HG03457 (cell line): ENCODE results near the gene APOA4.
"Not testable (repeated sequence)": the region's sequence is repeated elsewhere in the genome, so short reads cannot be mapped to it uniquely, and the experiment has no call there.

Source experiments
- ATAC-seq: cut with Tn5 transposase; IDR thresholded peaks from one replicate; pipeline ENCODE4 v1.9.1; 2021; ENCODE audit warnings: moderate number of reproducible peaks; ENCODE audit not compliant: unreplicated experiment

Gene APOA4

DNA sequence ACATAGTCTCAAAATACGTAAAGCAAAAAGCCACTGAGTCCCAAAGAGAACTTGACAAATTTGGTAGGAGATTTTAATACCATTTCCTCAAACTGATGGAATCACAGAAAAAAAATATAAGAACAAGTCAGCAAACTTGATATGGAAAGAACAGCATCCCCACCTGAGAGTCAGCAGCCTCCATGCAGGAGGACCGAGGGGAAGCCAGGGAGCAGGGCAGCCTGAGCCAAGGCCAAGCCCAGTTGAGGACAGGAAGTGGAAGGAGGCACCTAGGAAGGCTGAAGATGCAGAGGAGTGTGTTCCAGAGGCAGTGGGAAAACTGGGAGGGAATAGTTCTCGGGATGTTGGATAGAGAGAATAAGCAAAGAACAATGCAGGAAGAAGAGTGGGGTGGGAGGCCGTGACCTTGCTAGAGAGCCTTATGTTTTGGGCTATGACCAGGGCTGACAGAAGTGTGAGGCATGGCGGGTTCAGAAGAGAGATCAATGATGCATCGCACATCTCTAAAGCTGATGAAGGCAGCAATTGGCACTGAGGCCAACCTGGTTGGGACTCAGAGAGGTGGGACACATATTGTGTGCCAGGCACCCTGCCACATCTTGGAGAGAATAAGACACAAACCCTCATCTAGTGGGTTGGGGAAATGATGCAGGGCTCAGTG, 15.4 kb downstream of the APOA4 start:
- ATAC-seq: no peak

- no peak for ATAC-seq
Measured at GRCh38 chr11:116804001-116804400, 19.1 kb downstream of the APOA4 start.

GRCh38 chr11:116801662-116802061, 21.4 kb downstream of the APOA4 start:
- ATAC-seq: not testable (repeated sequence)

- no peak for ATAC-seq
Measured at GRCh38 chr11:116800610-116801009, 22.5 kb downstream of the APOA4 start.

GRCh38 chr11:116798368-116798767, 24.7 kb downstream of the APOA4 start:
- no peak for ATAC-seq

DNA sequence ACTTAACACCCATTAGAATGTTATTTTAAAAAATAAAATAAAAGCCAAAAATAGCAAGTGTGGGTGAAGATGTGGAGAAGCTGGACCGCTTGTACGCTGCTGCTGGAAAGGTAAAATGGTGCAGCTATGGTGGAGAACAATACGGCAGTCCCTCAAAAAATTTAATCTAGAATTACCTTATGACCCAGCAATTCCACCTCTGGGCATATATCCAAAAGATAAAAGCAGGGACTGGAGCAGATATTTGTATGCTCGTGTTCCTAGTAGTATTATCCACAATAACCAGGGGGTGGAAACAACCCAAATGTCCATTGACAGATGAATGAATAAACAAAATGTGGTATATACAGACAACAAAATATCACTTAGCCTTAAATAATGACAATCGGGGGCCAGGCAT, 25.3 kb downstream of the APOA4 start:
- no peak for ATAC-seq

DNA sequence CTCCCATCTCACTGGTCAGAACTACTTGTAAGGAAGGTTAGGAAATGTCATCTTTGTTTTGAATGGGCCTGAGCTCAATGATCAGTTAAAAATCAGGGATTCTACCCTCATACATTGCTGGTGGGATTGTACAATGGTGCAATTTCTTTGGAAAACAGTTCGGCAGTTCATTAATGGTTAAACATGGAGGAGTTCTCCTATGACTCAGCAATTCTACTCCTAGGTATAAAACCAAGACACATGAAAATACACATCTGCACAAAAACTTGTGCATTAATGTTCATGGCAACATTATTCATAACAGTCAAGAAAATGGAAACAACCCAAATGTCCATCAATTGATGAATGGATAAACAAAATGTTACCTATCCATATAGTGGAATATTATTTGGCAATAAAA, 26.6 kb downstream of the APOA4 start:
- ATAC-seq: no peak

- no peak for ATAC-seq
Measured at GRCh38 chr11:116794851-116795250, 28.3 kb downstream of the APOA4 start.

DNA sequence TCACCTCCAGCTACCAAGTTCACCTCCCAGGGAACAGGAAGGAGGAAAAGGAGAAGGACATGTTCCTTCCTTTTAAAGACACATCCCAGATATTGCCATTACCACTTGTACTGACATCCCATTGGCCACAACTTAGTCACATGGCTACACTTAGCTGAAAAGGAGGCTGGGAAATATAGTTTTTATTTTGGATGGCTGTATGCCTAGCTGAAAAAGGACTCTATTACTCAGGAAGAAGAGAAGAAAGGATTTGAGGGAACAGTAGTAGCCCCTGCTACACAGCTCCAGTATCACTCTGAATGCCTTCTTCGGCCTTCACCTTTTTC, 29.4 kb downstream of the APOA4 start:
- no peak for ATAC-seq

DNA sequence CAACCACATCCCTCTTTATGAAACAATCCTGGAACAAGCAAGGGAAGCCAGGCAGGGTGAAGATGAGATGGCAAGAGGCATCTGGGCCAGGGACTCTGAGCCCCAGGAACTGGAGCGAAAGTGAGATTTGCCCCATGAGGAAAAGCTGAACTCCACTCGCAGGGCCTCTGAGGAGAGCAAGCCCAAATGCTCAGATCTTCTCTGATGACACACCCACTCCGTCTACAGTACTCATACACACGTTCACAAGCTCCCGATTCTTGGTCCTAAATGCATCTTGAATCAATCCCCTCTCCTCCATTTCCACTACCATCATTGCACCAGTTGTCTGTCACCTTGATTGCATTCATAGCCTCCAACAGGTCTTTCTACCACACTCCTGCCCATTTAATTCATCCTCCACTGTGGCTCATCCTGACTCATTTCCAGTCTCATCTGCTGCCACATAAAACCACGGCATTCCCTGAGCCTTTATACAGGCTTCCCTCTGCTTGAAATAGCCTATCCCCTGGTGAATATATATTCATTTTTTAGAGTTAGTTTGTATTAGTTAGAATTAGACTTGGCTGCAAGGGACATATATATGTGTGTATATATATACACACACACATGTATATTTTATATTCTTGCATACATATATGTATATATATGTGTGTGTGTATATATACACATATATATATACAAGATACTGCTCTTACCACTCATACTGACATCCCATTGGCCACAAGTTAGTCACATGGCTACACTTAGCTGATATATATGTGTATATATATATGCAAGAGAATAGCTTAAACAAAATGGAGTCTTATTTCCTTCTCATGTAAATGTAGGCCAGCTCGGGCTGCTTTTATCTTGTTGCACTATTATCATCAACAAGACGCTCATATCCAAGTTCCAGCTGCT, 30.0 kb downstream of the APOA4 start:
- no peak for ATAC-seq

DNA sequence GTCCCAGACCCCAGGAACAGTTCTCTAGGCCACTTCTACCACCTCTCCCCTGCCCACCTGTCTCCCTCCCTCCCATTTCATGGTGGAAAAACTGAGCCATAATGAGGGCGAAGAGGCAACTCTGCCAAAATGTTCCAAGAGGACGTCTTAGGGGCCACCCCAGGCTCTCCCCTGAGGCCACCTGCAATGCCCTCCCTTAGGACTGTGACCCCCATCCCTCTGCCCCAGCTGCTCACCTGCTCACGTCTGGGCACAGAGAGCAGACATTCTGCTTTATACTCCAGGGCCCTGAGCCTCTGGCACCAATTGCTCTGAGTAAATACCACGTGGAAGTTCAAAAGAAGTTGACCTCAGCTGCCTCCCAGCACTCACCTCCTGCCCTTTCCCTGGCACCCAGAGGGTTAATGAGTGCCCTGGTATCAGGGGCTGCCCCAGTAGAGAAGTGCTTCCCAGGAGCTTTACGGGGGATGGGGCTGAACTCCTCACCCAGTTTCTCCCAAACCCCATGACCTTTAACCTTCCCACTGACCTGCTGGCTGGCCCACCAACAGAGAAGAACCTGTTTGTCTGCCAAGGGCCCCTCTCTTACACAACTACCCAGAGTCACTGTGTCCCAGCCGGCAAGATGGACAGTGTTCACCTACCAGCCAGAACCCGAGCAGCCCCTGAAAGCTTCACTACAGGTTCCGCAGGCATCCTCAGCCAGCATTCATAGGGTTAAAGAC, 30.8 kb downstream of the APOA4 start:
- no peak for ATAC-seq

DNA sequence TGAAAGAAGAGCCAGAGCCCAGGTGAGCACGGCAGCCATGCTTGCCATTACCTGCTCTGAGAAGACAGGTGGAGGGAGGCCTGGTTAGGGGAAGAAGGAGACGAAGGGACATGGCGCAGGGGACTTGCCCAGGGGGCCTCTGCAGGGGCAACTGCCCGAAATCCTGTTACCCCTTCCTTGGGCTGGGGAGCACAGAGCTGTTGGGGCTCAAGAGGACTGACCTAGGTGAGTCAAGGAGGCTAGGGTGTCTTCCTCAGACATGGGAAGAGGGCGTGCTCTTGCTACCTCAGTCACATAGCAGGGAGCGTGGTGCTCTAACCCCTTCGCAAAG, 31.3 kb downstream of the APOA4 start, which contains the start of gene APOA5:
Gene APOA5 (minus strand): TSS at position 67 of the 331 bp plus-strand sequence. CDS start 19 bp downstream, at position 48.
- no peak for ATAC-seq

DNA sequence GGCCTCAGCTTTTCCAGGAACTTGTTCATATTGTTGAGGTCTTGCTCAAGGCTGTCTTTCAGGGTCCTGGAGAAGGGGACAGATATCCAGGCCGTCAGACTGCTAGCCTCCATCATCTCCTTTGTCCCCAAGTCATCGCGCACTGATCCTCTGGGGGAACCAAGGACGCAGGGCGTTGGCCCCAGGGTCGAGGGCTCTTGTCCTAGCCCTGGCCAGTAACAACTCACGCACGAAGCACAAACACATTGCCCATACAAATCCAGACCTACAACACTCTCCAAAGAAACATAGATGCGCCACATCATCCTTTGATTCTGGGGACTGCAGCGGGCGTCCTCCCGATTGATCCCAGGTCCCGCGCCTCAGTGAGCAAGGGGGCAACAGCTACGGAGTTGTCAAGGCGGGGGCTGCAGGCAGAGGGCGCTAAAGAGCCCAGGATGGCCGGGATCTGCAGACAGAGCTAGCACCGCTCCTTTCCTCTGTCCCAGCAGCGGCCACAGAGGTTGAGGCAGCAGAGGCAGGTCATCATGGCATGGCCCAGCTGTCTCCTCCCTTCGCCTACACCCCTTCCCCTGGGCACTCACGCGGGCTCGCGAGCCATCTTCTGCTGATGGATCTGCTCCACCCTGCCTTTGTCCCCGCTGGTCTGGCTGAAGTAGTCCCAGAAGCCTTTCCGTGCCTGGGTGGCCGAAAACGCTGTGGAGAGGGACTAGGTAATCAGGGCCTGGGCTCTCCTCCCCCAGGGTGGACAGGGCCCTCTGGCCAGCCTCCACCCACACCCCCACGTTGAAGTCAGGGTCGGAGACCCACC, 31.9 kb downstream of the APOA4 start:
- no peak for ATAC-seq

DNA sequence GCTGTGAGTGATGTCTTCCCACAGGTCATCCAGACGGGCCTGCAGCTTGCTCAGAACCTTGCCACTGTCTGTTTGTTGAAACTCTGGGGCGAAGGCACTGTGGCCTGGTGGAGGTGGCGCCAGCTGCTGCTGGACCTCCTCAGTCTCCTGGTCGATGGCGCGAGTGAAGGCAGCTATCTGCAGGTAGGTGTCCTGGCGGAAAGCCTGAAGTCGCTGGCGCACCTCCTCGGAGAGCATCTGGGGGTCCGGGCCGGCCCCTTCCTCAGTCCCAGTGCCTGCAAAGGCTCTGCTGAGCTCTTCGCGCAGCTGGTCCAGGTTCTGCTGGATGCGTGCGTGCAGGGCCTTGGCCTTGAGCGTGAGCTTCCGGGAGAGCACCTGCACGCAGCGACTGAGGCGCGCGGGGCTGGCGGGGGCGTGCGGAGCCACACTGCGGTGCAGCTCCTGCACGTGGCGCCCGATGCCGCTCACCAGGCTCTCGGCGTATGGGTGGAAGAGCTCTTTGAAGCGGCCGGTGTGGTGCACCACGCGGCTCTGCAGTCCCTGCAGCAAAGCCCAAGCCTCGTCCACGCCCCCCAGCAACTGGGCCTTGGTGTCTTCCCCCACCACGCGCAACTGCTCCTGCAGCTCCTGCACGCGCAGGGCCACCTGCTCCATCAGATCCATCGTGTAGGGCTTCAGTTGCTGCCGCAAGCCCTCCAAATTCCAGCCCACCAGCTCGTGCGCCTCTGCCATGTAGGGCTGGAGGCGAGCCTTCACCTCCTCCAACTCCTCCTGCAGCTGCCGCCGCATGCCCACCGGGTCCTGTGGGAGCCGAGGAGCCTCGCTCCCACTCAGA, 32.7 kb downstream of the APOA4 start:
- no peak for ATAC-seq

GRCh38 chr11:116788975-116789374, 34.1 kb downstream of the APOA4 start:
- no peak for ATAC-seq

GRCh38 chr11:116788534-116788933, 34.6 kb downstream of the APOA4 start:
- ATAC-seq: no peak

DNA sequence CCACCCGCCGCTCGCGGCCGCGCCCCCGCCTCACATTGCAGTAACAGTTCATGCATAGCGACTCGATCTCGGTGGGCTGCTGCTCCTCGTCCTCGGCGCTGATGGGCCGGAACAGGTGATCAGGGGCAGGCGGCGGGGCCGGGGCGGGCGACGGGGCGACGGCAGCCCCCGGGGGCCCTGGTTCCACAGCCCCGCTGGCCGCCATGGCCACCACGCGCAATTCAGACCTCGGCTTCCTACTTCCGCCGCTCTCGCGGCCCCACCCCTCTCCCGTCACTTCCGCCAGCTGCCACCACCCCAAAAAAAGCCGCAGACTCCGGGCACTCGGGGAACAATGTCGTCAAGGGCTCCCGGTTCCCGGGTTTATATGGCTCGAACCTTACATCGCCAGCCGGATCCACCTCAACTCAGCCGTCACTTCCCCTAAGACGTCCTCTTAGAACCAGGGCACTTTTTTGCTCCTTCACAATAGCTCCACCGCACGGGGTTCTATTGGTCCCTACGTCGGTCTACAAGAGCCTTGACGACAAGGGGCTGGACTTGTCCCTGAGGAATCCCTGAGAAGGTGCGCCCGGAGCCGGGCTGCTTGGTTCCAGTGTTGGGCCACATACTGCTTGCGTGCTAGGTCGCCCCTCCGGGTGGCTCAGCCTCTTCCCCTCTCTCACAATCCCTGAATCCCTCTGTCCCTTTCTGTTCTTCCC, 35.2 kb downstream of the APOA4 start, which contains the start of gene ZPR1:
Gene ZPR1 (minus strand): TSS at position 238 of the 701 bp plus-strand sequence. CDS start 33 bp downstream, at position 205.
- ATAC-seq: peak; percentile 84

DNA sequence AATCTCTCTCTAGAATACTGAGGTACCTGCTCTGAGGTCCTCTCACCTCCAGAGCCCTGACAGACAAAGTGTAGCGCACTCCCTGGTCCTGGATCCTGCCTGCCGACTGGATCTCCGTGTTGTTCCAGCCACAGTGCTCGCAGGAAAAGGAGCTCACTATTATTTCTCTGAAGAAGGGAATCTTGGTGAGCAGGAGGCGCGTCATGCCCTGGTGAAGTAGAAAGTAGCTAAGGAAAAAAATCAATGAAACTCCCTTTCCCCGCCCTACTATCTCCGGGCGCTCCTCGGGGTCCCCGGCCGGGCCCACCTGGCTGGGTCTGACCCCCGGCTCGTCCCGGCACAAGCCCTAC, 35.7 kb downstream of the APOA4 start:
- no peak for ATAC-seq

DNA sequence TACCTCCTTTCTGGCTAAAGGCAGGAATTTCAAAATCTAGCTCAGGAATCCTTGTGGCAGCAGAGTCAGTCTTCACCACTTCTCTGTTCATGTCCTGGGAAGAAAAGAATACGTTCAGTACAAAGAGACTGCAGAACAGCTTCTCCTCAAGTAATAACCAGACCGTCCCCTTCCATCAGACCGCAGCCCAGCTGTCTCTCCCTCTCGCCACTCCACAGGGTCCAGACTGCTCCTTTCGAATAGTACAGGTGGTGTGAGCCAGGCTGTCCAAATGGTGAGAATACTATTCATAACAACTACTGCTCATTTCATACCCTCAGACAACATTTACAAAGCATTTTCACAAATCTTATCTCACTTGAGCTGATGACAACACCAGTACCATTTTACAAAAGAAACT, 36.1 kb downstream of the APOA4 start:
- no peak for ATAC-seq
